Lower leg skin (tissue), 4 donors: ENCODE measurements around the gene RARRES2. TPM values are rescaled to one million over a fixed set of nuclear protein-coding genes. Genes with fewer than 3 reads are reported as not detected.
"Not testable (repeated sequence)": the region's sequence is repeated elsewhere in the genome, so short reads cannot be mapped to it uniquely, and the experiment has no call there.

Experiments used
- DNase-seq, 2 donors: peaks; one replicate each; pipeline ENCODE4 v3.0.0-alpha.2; 2019; ENCODE audit warnings: low spot score in 2 of 2
- H3K4me3 ChIP-seq: fragments of 200-600 bp; sonication (generic); 2 replicates; pipeline ENCODE4 v1.5.1; 2017; ENCODE audit warnings: mild to moderate bottlenecking, low read depth; ENCODE audit not compliant: poor library complexity, severe bottlenecking
- POLR2A ChIP-seq, 2 donors: fragments of 450-650 bp; IDR thresholded peaks; one replicate each; pipeline ENCODE4 v1.6.1; 2016 to 2017; ENCODE audit warnings: antibody characterized with exemption in 2 of 2, mild to moderate bottlenecking in 1 of 2, moderate library complexity in 1 of 2
- WGBS, 2 donors: methylation state at CpG; one replicate each; pipeline ENCODE4 v1.1.5; 2018; 5-methylcytosine and 5-hydroxymethylcytosine counted together
- intact Hi-C: fragments of 100-400 bp; cut with DNase I; formaldehyde crosslinking; loops from one replicate; pipeline ENCODE4 v1.15.0; 2023; ENCODE audit warnings: low total_unique reads
- total RNA-seq, 4 donors: library from RNA; depleted of rRNA; stranded (reverse); fragments of >200 nt; gene quantifications; one replicate each; pipeline ENCODE4 v1.1.0, GENCODE V29; 2016
- TF ChIP-seq, protein P1 (sequence below), 3 donors: fragments of 450-650 bp; IDR thresholded peaks; one replicate each; pipeline ENCODE4 v1.5.1; 2016; ENCODE audit warnings: antibody characterized with exemption in 3 of 3, mild to moderate bottlenecking in 3 of 3, moderate library complexity in 2 of 3

Gene RARRES2
- total RNA-seq, 4 donors from 2014 or later: 9.8 to 30.0 (median 16.8) TPM

DNA sequence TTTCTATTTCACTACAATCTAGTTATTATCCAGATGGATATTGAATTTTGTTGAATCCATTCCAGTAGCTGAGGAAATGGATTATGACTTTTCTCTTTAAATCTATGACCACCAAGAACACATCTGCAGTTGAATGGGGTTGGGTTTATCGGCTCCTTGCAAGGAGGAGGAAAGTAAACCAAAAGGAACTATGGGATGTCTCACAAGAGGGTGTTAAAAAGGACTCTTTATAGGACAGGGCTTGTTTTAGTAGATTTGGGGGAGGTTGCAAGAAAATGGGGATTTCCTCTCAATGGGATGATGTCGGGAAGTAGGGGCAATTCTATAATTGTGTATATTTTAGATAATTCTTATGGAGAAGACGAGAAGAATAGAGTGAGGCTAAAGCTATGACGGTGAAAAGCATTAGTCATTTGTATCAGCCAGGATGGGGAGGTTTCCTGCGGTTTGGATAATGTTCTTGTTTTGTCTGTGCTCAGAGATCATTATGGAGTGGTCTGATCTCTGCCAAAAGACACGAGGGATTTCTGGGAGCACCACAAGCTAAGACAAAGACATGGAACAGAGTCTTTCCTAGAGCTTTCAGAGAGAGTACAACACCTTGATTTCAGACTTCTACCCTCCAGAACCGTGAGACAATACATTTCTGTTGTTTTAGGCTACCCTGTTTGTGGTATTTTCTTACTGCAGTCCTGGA is 23.5 kb downstream of the RARRES2 start:
- DNase-seq: no peak
- intact Hi-C loops: no loop called here
- WGBS, 2 donors: 47 to 54% methylated on average over 7 of the region's 7 CpGs

DNA sequence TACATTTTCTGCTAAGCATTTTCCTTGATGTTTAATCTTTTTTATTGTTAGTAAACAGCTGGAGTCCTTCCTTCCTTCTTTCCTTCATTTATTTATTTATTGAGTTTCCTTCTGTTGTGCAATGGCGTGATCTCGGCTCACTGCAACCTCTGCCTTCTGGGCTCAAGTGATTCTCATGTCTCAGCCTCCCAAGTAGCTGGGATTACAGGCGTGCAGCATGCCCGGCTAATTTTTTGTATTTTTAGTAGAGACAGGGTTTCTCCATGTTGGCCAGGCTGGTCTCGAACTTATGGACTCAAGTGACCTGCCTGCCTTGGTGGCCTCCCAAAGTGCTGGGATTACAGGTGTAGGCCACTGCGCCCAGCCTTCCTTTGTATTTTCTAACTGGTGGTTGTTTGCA is 24.4 kb downstream of the RARRES2 start:
- 91 to 92% methylated on average over 6 of the region's 6 CpGs for WGBS, 2 donors
- intact Hi-C loops: not testable (repeated sequence)

More for the DNA sequence above, 23.5 kb downstream of the RARRES2 start:
- TF ChIP-seq POLR2A (IDR thresholded peaks at IDR 0.05): no peak
- TF ChIP-seq, protein P1, sequence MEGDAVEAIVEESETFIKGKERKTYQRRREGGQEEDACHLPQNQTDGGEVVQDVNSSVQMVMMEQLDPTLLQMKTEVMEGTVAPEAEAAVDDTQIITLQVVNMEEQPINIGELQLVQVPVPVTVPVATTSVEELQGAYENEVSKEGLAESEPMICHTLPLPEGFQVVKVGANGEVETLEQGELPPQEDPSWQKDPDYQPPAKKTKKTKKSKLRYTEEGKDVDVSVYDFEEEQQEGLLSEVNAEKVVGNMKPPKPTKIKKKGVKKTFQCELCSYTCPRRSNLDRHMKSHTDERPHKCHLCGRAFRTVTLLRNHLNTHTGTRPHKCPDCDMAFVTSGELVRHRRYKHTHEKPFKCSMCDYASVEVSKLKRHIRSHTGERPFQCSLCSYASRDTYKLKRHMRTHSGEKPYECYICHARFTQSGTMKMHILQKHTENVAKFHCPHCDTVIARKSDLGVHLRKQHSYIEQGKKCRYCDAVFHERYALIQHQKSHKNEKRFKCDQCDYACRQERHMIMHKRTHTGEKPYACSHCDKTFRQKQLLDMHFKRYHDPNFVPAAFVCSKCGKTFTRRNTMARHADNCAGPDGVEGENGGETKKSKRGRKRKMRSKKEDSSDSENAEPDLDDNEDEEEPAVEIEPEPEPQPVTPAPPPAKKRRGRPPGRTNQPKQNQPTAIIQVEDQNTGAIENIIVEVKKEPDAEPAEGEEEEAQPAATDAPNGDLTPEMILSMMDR (IDR thresholded peaks at IDR 0.05): no peak
- no peak overlapping the region for H3K4me3 ChIP-seq

DNA sequence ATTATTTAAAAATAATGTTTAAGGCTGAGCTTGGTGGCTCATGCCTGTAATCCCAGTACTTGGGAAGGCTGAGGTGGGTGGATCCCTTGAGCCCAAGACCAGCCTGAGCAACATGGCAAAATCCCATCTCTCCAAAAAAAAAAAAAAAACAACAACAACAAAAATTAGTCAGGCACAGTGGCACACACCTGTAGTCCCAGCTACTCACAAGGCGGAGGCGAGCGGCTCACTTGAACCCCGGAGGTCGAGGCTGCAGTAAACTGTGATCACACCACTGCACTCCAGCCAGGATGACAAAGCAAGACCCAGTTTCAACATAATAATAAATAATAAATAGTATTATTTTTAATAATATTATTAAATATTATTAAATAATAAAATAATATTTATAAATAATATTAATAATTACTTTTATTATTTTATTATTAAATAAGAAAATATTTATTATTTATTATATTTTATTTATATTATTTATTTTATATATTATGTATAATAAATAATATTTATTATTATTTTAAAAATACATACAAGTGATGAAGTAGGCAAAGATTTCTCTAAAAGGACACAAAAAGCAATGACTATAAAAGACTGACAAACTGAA is 26.7 kb downstream of the RARRES2 start:
- WGBS, 2 donors: 95 to 96% methylated on average over 5 of the region's 5 CpGs
- TF ChIP-seq, protein P1 (IDR thresholded peaks at IDR 0.05): no peak
- no peak for TF ChIP-seq POLR2A (IDR thresholded peaks at IDR 0.05)
- no peak for DNase-seq
- intact Hi-C loops: no loop called here
- H3K4me3 ChIP-seq: no peak overlapping the region

More for the DNA sequence above, 24.4 kb downstream of the RARRES2 start:
- not testable (repeated sequence) for H3K4me3 ChIP-seq, DNase-seq

DNA sequence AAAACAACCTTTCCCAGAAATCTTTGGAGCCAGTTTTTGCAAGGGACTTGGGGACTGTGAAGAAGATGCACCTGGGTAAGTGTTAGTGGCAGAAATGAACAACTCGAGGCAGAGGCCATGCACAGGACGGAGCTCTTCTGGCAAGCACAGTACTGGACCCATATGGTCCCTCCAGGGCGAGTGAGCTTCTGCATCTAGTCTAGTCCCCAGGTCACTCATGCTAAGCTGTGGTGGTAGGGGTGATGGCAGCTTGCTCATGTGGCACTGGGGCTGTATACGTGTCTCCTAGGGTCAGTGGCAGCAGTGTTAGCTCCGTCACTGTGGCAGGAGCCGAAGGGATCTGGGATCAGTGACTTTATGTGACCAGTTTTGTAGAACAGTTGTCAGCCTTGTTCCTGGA is 27.6 kb downstream of the RARRES2 start:
- 91 to 97% methylated on average over 6 of the region's 6 CpGs for WGBS, 2 donors
- no peak for DNase-seq
- H3K4me3 ChIP-seq: no peak overlapping the region
- intact Hi-C loops: no loop called here
- TF ChIP-seq POLR2A (IDR thresholded peaks at IDR 0.05): no peak
- TF ChIP-seq, protein P1 (IDR thresholded peaks at IDR 0.05): no peak

DNA sequence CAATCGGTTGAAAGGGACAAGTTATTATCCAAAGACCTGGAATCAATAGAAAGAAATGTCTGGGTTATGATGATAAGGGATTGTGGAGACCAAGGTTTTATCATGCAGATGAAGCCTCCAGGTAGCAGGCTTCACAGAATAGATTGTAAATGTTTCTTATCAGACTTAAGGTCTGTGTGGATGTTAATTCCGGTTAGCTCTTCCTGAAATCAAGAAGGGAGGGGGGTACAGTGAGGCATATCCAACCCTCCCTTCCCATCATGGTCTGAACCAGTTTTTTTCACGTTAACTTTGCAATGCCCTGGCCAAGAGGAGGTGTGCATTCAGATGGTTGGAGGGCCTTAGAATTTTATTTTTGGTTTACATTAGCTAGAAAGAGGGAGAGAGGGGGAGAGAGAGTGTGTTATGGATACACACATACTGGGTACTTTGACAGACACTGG is 28.0 kb downstream of the RARRES2 start:
- H3K4me3 ChIP-seq: no peak overlapping the region
- TF ChIP-seq, protein P1 (IDR thresholded peaks at IDR 0.05): no peak
- no peak for TF ChIP-seq POLR2A (IDR thresholded peaks at IDR 0.05)
- DNase-seq: no peak
- WGBS, 2 donors: 76 to 77% methylated on average over 3 of the region's 3 CpGs
- intact Hi-C loops: no loop called here

DNA sequence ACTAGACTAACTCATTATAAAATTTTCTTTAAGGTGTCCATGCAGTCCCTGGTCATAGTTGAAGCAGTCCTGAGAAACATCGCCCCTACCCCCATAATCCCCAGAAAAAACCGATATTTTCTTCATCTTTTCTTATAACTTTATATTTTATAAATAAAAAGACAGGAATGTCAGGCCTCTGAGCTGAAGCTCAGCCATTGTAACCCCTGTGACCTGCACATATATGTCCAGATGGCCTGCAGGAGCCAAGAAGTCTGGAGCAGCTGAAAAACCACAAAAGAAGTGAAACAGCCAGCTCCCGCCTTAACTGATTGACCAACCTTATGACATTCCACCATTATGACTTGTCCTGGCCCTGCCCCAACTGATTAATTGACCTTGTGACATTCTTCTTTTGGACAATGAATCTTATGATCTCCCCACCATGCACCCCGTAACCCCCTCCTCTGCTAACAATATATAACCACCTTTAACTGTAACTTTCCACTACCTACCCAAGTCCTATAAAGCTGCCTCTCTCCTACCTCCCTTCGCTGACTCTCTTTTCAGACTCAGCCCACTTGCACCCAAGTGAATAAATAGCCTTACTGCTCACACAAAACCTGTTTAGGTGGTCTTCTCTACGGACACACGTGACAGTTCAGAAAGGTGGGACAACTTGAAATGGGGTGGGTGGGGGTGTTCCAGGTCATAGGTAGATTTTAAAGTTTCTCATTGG is 28.6 kb downstream of the RARRES2 start:
- DNase-seq, H3K4me3 ChIP-seq, intact Hi-C loops: not testable (repeated sequence)
- 82 to 91% methylated on average over 7 of the region's 7 CpGs for WGBS, 2 donors
